Urinary bladder (tissue), 4 donors: ENCODE results near the gene RTP5. TPM values are rescaled to one million over a fixed set of nuclear protein-coding genes. Genes with fewer than 3 reads are reported as not detected.

Experiments used
- DNase-seq: peaks from one replicate; pipeline ENCODE4 v3.0.0-alpha.2; 2015; ENCODE audit errors: extremely low spot score
- H3K27ac ChIP-seq: one replicate; pipeline ENCODE4 v1.5.1; 2013; ENCODE audit warnings: low read depth, mild to moderate bottlenecking, moderate library complexity
- H3K36me3 ChIP-seq: one replicate; pipeline ENCODE4 v1.6.1; 2013; ENCODE audit warnings: mild to moderate bottlenecking, moderate library complexity; ENCODE audit not compliant: insufficient read depth
- H3K4me1 ChIP-seq: one replicate; pipeline ENCODE4 v1.6.1; 2013; ENCODE audit warnings: mild to moderate bottlenecking, moderate library complexity; ENCODE audit not compliant: insufficient read depth
- H3K4me3 ChIP-seq: one replicate; pipeline ENCODE4 v1.5.1; 2013; ENCODE audit warnings: low read depth, low read length
- WGBS: extraction: QIAGEN DNeasy Blood & Tissue Kit; methylation state at CpG from one replicate; pipeline ENCODE4 v1.1.7; 2013; 5-methylcytosine and 5-hydroxymethylcytosine counted together
- polyA plus RNA-seq: library from polyadenylated mRNA; stranded (reverse); fragments of 200-250 nt; gene quantifications from one replicate; pipeline ENCODE4 v1.2.3, GENCODE V29; 2013
- total RNA-seq: library from RNA; depleted of rRNA; stranded (reverse); fragments of >200 nt; gene quantifications from one replicate; pipeline ENCODE4 v1.2.3, GENCODE V29; 2014
- donor health status: healthy with polysubstance abuse.
- donor health status: healthy.

RTP5 gene
- total and polyA plus RNA-seq, 2 donors = 0.06 TPM; not detected in 1

DNA sequence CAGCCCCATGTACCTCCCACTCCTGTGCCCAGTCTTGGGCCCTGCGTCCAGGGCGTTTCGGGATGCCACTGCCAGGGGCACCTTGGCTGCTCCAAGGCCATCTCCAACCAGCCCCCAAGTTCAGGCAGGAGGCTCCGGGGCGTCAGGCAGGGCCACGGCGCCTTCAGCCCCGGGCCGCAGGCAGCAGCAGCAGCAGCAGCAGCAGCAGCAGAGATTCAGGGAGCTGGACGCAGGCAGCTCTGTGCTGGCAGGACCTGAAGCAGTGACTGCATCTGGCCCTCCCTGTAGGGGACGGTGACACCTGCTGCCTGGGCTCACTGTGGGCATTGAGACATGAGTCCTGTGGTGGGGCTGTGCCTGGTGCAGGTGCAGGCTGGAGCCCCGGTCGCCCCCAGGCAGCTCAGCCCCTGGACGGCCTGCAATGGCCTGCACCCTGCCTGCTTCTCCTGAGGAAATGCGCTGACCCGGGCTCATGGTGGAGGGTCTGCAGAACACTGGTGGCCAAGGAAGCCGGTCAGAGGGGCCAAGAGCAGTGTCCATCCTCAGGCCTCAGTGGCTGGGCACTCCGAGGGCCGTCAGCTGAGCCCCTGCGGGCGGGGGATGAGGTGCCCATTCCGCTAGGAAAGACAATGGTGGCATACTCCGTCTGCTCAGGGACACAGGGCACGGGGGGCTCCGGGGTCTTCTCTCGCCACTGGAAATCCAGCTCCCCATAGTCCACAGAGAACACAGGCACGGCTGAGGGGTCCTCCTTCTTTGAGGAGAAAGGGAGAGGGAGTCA, 18.8 kb upstream of the RTP5 start:
- H3K4me1 ChIP-seq = no peaks in the 10 kb centered on the region
- no peak for DNase-seq
- H3K36me3 ChIP-seq = no peaks in the 10 kb centered on the region
- H3K27ac ChIP-seq = no peak overlapping the region
- H3K4me3 ChIP-seq = no peak overlapping the region
- WGBS = 93% methylated on average over 27 of the region's 27 CpGs

DNA sequence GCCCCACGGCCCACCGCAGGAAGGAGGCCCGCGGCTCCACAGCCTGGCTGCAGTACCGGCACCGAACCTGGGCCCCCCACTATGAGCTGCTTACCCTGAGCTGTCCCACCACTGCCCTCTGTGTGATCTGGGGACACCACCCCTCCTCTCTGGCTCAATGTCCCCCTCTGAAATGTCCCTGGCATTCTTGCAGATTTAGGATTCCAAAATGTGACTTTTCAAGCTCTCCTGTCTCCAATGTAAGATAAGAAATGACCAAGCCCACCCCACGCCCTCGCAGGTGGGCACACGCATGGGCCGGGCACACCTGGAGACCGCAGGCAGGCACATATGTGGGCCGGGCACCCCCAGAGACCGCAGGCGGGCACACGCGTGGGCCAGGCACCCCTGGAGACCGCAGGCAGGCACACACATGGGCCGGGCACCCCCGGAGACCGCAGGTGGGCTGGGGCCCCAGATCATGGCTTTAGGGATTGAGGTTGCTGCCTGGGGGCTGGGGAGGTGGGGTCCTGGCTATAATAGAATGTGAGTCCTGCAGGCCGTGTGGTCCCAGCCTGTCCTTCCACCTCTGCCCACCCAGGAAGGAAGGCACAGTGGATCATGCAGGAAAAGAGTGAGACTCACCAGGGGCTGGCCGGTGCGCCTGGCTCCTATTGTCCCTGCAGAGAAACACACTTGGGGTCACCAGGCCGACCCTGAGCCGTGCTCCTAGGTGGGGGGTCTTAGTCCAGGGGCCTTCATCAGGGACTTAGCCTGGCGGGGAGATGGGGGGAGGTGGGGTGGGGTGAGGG, 18.0 kb upstream of the RTP5 start:
- Histone ChIP-seq H3K4me1 (no peaks in the 10 kb centered on the region), H3K36me3 (no peaks in the 10 kb centered on the region), H3K27ac (no peak overlapping the region), H3K4me3 (no peak overlapping the region)
- DNase-seq = no peak
- WGBS = 91% methylated on average over 26 of the region's 26 CpGs

DNA sequence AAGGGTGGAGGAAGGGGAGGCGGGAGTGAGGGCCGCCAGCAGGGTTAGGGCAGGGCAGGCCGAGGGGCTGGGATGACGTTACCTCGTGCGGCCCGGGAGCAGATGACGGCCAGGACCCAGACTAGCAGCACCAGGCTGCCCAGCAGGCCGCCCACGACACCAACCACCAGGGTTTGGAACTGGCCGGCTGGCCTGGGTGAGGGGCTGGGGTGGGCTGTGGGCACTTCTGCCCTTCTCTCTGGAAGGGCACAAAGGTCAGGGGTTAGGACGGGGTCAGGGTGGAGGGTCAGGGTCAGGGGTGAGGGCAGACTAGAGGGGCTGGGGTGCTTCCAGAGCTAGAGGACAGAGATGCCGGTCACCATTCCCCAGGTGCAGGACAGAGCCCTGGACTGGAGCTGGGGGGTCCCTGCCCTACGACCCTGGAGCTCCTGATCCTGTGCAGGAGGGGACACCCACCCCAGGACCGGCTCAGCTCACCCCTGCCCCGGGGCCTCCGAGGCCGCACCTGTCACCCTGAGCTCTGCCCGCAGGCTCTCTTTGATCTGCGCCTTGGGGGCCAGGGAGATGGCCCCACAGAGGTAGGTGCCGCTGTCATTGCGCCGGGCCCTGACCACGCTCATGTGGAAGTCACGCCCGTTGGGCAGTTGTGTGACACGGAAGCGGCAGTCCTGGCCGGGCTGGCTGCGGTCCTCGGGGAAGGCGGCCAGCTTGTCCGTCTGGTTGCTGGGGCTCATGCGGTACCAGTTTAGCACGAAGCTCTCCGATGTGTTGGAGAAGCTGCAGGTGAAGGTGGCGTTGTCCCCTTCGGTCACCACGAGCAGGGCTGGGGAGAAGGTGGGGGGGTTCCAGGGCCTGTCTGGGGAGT, 17.2 kb upstream of the RTP5 start:
- DNase-seq = no peak
- Histone ChIP-seq H3K4me3 (no peak overlapping the region), H3K4me1 (no peaks in the 10 kb centered on the region), H3K27ac (no peak overlapping the region), H3K36me3 (no peaks in the 10 kb centered on the region)
- WGBS = 96% methylated on average over 39 of the region's 39 CpGs

DNA sequence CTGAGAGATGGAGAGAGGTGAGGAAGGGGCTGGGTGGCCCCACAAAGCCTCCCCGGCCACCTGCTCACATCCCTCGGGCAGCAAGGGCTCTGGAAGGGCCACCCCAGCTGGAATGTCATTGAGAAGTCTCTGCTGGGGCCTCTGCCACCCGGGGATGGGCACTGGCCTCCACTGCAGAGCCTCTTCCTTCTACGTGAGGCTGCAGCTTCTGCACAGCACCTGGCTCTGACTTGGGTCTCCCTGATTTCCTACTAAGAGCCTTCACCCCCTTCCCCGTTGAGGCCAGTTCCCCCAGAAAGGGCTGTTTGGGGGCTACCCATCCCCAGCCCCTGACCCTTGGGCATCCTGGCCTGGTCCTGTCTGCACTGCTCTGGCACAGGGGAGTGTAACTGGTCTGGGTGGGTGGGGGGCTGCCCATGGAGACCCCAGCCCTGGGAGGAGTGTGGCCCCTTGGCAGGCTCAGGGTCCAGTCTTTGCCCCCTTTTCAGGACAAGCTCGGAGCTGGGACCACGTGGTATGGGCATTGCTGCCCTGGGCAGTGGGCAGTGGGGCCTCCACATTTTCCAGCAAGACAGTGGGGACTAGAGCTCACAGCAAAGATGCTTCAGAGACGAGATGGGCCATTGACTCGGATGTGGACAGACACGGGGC, 16.4 kb upstream of the RTP5 start:
- no peak overlapping the region for H3K4me3 ChIP-seq
- WGBS = 92% methylated on average over 10 of the region's 10 CpGs
- no peak for DNase-seq
- H3K27ac ChIP-seq = no peak overlapping the region
- H3K36me3 ChIP-seq = no peaks in the 10 kb centered on the region
- no peaks in the 10 kb centered on the region for H3K4me1 ChIP-seq

DNA sequence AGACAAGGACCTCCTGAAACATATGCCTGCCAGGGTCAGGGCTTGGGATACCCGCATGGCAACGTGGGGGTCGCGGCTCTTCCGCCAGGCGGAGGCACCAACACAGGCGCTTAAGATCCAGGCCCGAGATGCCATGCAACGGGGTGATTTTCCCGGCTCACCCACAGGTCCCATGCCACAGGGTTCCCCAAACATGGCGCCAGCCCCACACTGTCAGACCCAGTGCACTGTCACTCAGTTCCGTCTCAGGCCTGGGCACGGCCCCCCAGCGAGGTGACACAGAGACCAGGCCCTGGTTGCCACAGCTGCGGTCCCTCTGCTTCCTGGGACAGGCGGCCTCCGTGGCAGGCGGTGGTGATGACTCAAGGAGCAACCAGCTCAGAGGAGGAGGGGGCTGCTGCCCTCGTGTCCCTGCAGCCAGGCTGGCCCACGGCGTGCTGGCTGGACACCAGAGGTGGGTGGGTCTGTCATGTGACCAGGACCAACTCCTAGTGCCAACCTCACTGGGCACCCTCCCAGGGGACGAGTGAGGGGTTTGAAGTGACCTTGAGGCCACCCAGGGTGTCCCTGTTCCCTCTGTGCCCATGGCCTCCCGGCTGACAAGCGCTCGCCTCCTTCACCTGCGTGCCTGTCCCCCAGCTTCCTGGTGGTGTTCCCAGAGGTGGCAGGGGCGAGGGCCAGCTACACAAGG, 15.7 kb upstream of the RTP5 start:
- no peak for DNase-seq

DNA sequence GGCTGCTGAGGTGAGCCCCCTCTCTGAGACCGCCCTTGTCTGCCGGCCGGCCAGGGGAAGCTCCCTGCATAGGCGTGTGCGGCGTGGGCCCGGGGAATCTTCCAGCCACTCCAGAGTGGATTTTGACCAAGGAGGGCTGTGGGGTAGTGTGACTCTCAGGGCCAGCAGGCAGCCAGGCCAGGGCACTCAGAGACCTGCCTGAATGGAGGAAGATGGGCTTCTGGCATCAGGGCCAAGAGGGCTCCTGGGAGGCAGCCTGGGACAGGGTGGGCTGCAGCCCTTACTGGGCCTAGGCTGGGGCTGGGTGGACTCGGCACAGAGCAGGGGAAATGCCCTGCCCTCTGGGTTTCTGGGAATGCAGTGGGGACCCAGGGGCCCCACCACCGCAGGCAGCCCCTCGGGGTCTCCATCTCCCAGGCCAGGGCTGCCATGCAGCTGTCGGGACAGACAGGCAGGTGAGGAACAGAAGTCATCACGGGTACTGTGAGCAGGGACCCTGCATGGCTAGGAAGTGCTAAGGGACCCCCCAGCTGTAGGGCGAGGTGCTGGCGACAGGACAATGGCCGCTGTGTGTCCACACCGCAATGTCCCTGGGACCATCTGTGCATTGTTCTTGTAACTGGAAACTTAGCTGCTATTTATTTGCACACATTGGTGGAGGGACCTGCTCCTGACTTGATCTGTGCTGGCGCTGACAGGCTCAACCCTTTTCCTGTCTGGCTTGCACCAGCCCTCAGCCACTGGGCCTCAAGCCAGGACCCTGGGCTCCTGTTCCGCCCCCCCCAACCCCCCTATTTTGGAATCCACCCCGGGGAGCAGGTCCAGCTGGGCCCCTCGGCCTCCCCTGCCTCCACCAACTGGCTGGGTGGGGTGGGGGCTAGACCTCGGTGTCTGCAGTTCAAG, 14.9 kb upstream of the RTP5 start:
- DNase-seq = no peak
- H3K4me3 ChIP-seq = no peak overlapping the region
- H3K4me1 ChIP-seq = no peaks in the 10 kb centered on the region
- H3K36me3 ChIP-seq = no peaks in the 10 kb centered on the region
- 65% methylated on average over 21 of the region's 21 CpGs for WGBS
- no peak overlapping the region for H3K27ac ChIP-seq

More for the DNA sequence above, 15.7 kb upstream of the RTP5 start:
- H3K36me3 ChIP-seq = no peaks in the 10 kb centered on the region
- no peaks in the 10 kb centered on the region for H3K4me1 ChIP-seq
- no peak overlapping the region for H3K4me3 ChIP-seq
- H3K27ac ChIP-seq = no peak overlapping the region
- 85% methylated on average over 27 of the region's 27 CpGs for WGBS

DNA sequence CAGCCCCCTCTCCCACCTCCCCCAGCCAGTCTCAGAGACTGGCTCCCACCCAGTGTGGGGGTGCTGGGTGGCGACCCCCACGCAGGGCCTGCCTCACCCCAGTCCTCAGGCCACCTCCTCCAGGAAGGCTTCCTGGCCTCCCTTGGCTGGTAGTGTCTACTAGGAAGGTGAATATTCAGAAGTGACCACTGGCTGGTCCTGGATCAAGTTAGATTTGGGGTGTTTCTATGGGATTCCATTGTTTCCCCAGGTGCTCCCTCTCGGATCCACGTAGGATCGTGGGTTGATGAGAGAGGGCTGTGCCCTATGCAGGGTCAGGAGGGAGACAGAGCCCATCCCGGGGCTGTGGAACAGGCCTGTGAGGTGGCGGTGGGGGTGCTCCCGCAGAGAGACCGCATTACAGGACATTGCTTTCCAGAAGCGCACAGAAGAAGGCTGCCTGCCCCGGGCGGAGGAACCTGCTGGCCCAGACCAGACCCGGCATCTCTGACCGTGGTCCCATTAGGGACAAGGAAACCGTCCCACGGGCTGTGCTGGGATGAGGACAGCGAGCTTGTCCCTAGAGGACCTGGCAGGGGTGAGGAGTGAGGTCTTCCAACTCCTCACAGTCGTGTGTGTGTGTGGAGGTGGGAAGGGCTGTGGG, 14.2 kb upstream of the RTP5 start:
- Histone ChIP-seq H3K4me1 (no peaks in the 10 kb centered on the region), H3K27ac (no peak overlapping the region), H3K36me3 (no peaks in the 10 kb centered on the region), H3K4me3 (no peak overlapping the region)
- WGBS = 86% methylated on average over 18 of the region's 18 CpGs
- no peak for DNase-seq

DNA sequence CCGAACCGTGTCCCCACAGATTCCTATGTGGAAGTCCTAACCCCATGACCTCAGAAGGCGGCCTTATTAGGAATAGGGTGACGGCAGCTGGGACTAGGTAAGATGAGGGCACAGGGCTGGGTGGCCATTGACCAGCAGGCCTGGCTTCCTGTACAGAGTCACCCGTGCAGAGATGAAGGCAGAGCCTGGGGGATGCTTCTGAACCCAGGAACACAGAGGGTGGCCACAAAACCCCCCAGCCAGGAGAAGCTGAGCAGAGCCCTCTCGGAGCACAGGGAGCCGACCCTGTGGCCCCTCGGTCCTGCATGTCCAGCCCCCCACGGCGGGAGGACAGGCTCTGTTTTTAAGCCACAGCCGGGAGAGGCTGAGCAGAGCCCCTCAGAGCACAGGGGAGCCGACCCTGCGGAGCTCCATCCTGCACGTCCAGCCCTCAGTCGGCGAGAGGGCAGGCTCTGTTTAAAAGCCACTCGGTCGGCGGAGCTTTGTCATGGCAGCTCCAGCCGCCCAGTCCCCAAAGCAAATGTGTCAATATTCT, 13.6 kb upstream of the RTP5 start:
- Histone ChIP-seq H3K36me3 (no peaks in the 10 kb centered on the region), H3K27ac (no peak overlapping the region), H3K4me3 (no peak overlapping the region), H3K4me1 (no peaks in the 10 kb centered on the region)
- 81% methylated on average over 20 of the region's 20 CpGs for WGBS
- no peak for DNase-seq

DNA sequence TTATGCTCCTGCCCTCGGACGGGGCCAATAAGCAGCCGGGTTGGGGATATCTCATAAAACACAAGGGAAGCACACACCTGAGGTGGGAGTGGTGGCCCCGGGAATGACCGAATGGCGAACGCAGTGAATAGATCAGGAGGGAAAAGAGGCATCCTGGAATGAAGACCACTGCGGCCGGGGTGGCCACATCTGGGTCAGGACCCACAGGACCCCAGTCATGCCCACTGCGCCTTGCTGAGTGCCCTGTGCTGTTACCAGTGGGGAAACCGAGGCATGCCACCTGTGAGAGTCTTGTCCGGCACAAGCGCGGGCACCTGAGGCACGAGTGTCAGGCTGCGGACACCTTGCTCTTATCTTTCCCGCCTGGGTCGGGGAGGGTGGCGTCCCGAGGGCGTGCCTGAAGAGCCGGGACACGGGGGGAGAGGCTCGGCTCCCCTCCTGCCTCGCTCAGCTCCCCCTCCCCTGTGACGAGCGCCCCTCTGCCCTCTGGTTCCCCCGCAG, 12.4 kb upstream of the RTP5 start:
- WGBS = 90% methylated on average over 28 of the region's 28 CpGs
- H3K4me1 ChIP-seq = no peaks in the 10 kb centered on the region
- H3K27ac ChIP-seq = no peak overlapping the region
- no peak for DNase-seq
- no peaks in the 10 kb centered on the region for H3K36me3 ChIP-seq
- H3K4me3 ChIP-seq = no peak overlapping the region

DNA sequence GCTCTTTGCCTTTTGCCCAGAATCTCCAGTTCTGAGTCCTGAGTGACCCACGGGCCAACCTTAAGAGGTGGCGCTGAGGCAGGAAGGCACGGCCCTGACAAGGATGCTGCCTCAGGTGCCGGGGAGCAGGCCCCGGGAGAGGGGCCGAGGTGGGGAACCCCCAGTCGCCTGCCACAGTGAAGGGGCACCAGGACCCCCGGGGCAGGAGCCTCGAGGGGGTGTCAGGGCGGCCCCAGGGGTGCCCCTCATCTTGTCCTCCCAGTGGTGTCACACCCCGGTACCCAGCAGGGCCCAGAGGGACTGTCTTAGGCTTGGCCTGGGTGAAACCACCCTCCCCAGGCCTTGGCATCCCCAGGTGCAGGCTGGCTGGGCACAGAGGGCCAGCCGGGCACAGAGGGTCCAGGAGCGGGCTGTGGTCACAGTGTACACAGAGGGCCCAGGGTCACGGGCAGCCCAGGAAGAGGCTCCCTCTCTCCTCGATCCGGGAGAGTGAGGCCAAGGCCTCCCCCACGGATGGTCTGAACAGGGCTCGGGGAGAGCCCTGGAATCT, 11.9 kb upstream of the RTP5 start:
- WGBS = 92% methylated on average over 18 of the region's 18 CpGs
- Histone ChIP-seq H3K4me1 (no peaks in the 10 kb centered on the region), H3K36me3 (no peaks in the 10 kb centered on the region), H3K27ac (no peak overlapping the region), H3K4me3 (no peak overlapping the region)
- no peak for DNase-seq
